Cardiac muscle cell (in vitro differentiated cells and primary cell): Measurements from ENCODE around the gene FAM120B. TPM values are rescaled to one million over a fixed set of nuclear protein-coding genes. Genes with fewer than 3 reads are reported as not detected.
"Not testable (repeated sequence)": the region's sequence is repeated elsewhere in the genome, so short reads cannot be mapped to it uniquely, and the experiment has no call there.

Source experiments
- DNase-seq, 2 donors: peaks; one replicate each; pipeline versions ENCODE4 v3.0.0 to v3.0.0-alpha.2; 2010 to 2017; ENCODE audit warnings: low read depth in 1 of 2, low spot score in 1 of 2
- H3K27ac ChIP-seq: fragments of 200-600 bp; sonication (generic); 2 replicates; pipeline ENCODE4 v1.5.1; 2016
- H3K27me3 ChIP-seq: fragments of 200-600 bp; sonication (generic); 2 replicates; pipeline ENCODE4 v1.6.0; 2016; ENCODE audit warnings: control low read depth
- H3K36me3 ChIP-seq: fragments of 200-600 bp; sonication (generic); 2 replicates; pipeline ENCODE4 v1.5.1; 2016; ENCODE audit warnings: control low read depth
- H3K4me1 ChIP-seq: fragments of 200-600 bp; sonication (generic); 2 replicates; pipeline ENCODE4 v1.8.1; 2017; ENCODE audit warnings: low read depth, mild to moderate bottlenecking, mixed run types
- H3K4me3 ChIP-seq: fragments of 200-600 bp; sonication (generic); 2 replicates; pipeline ENCODE4 v1.5.1; 2016; ENCODE audit warnings: mild to moderate bottlenecking
- H3K9me3 ChIP-seq: fragments of 200-600 bp; sonication (generic); 2 replicates; pipeline ENCODE4 v1.5.1; 2017; ENCODE audit warnings: low read depth, mild to moderate bottlenecking, control low read depth
- CTCF ChIP-seq: IDR thresholded peaks from 2 replicates; pipeline ENCODE4 v1.5.1; 2012; ENCODE audit warnings: low read depth, mild to moderate bottlenecking, low read length
- polyA plus RNA-seq: library from polyadenylated mRNA; unstranded; fragments of >200 nt; fragmentation: Nextera tagmentation; extraction: Ambion mirVana; gene quantifications from 2 replicates; pipeline ENCODE4 v1.2.1, GENCODE V29; 2016
- total RNA-seq: library from RNA; depleted of rRNA; stranded (reverse); fragments of >200 nt; gene quantifications from 2 replicates; pipeline ENCODE4 v1.2.3, GENCODE V29; 2016

FAM120B gene
- total and polyA plus RNA-seq, 2 experiments from 2014 or later, result 13.2 to 24.9 TPM

GRCh38 chr6:170404036-170404435 lies 97.5 kb downstream of the FAM120B start:
- H3K9me3 ChIP-seq, result no peaks in the 10 kb centered on the region
- H3K4me3 ChIP-seq, result no peak overlapping the region
- H3K4me1 ChIP-seq, result peaks cover 15% of the 10 kb centered on the region
- no peaks in the 10 kb centered on the region for H3K27me3 ChIP-seq
- no peak for TF ChIP-seq CTCF
- H3K36me3 ChIP-seq, result peaks cover 22% of the 10 kb centered on the region
- peak overlapping the region; percentile 82 for H3K27ac ChIP-seq
- peak in 1 of 2 donors; percentile 29 for DNase-seq

- Histone ChIP-seq H3K27ac (no peak overlapping the region), H3K36me3 (peaks cover 18% of the 10 kb centered on the region), H3K4me1 (peaks cover 15% of the 10 kb centered on the region), H3K27me3 (no peaks in the 10 kb centered on the region), H3K4me3 (no peak overlapping the region), H3K9me3 (no peaks in the 10 kb centered on the region)
- peak in 1 of 2 donors; percentile 29 for DNase-seq
- no peak for TF ChIP-seq CTCF
Measured at GRCh38 chr6:170404697-170405096, 98.1 kb downstream of the FAM120B start.

- no peak for TF ChIP-seq CTCF
Measured at GRCh38 chr6:170405311-170405975, 98.9 kb downstream of the FAM120B start.

GRCh38 chr6:170407200-170407599 lies 100.6 kb downstream of the FAM120B start:
- DNase-seq, result no peak
- H3K27ac ChIP-seq, result no peak overlapping the region
- H3K4me1 ChIP-seq, result peaks cover 15% of the 10 kb centered on the region
- no peaks in the 10 kb centered on the region for H3K9me3 ChIP-seq
- no peaks in the 10 kb centered on the region for H3K27me3 ChIP-seq
- no peak overlapping the region for H3K4me3 ChIP-seq
- no peak for TF ChIP-seq CTCF
- peaks cover 18% of the 10 kb centered on the region for H3K36me3 ChIP-seq

More at GRCh38 chr6:170405311-170405975, 98.9 kb downstream of the FAM120B start:
- H3K9me3 ChIP-seq, result no peaks in the 10 kb centered on the region
- DNase-seq, result peak in 1 of 2 donors; percentile 97
- no peak overlapping the region for H3K27ac ChIP-seq
- H3K36me3 ChIP-seq, result peaks cover 18% of the 10 kb centered on the region
- H3K27me3 ChIP-seq, result no peaks in the 10 kb centered on the region
- H3K4me3 ChIP-seq, result no peak overlapping the region
- peaks cover 15% of the 10 kb centered on the region for H3K4me1 ChIP-seq

- DNase-seq, result no peak
- Histone ChIP-seq H3K9me3 (no peaks in the 10 kb centered on the region), H3K4me1 (peaks cover 12% of the 10 kb centered on the region), H3K4me3 (no peak overlapping the region), H3K27me3 (no peaks in the 10 kb centered on the region), H3K36me3 (peaks cover 18% of the 10 kb centered on the region), H3K27ac (no peak overlapping the region)
- TF ChIP-seq CTCF, result no peak
Measured at GRCh38 chr6:170407932-170408331, 101.4 kb downstream of the FAM120B start.

GRCh38 chr6:170409746-170410145 lies 103.2 kb downstream of the FAM120B start:
- not testable (repeated sequence) for H3K27ac ChIP-seq, DNase-seq, H3K27me3 ChIP-seq, H3K4me3 ChIP-seq, H3K9me3 ChIP-seq, H3K4me1 ChIP-seq
- peaks cover 14% of the 10 kb centered on the region for H3K36me3 ChIP-seq
